Left renal pelvis (tissue), 4 donors: Measurements from ENCODE around the gene SPNS1. TPM values are rescaled to one million over a fixed set of nuclear protein-coding genes. Genes with fewer than 3 reads are reported as not detected.
"Not testable (repeated sequence)": the region's sequence is repeated elsewhere in the genome, so short reads cannot be mapped to it uniquely, and the experiment has no call there.

ENCODE experiments used
- DNase-seq, 4 donors: peaks; one replicate each; pipeline ENCODE4 v3.0.0-alpha.2; 2013; ENCODE audit warnings: low read depth in 4 of 4, low spot score in 3 of 4
- polyA plus RNA-seq, 4 donors: library from polyadenylated mRNA; unstranded; fragments of 120-200 nt; gene quantifications; one replicate each; pipeline ENCODE4 v1.2.1, GENCODE V29; 2013; ENCODE audit not compliant: insufficient read length in 4 of 4

Gene SPNS1
- polyA plus RNA-seq, 4 donors, result 27.3 to 57.9 (median 37.7) TPM

DNA sequence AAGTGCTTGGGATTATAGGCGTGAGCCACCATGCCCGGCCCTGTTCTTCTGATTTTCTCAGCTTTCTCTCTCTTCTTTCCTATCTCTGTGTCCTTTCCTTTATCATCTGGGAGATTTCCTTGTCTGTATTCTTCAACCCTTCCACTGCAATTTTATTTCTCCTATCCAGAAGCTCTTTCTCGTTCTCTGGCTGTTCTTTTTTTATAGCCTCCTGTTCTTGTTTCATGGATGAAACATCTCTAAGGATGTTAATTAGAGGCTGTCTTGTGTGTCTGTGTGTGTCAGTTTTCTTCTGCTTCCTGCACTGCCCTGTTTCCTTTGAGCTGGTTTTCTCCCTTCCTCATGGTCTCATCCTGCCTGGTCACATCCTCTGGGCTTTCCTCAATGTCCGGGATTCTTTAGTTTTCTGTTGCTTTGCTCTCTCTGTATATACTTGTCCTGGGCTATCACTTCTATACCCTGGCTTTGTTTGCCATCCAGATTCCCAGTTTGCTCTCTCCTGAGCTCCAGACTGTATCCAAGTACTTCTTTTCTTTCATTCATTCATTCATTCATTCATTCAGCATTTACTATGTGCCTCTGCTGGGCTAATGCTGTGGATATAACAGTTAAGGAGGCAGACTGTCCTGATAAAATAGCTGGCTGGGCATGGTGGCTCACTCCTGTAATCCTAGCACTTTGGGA, 12.7 kb downstream of the SPNS1 start:
- DNase-seq, result no peak

DNA sequence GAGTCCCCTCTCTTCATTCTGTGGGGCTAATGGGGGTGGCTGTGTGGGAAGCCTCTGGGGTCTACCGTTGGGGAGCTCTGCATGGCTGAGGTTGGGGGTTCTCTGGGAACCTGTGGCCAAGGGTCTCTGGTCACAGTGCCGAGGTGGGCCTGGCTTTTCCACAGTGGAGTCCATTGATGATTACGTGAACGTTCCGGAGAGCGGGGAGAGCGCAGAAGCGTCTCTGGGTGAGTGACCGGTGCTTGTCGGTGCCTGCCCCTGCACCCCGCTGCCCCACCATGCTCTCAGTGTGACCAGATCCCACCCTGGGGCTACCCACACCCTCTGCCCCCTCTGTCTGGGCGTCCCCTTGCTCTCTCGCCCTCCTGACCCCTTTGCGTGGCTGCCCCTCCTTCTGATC, 14.8 kb downstream of the SPNS1 start:
- no peak for DNase-seq

DNA sequence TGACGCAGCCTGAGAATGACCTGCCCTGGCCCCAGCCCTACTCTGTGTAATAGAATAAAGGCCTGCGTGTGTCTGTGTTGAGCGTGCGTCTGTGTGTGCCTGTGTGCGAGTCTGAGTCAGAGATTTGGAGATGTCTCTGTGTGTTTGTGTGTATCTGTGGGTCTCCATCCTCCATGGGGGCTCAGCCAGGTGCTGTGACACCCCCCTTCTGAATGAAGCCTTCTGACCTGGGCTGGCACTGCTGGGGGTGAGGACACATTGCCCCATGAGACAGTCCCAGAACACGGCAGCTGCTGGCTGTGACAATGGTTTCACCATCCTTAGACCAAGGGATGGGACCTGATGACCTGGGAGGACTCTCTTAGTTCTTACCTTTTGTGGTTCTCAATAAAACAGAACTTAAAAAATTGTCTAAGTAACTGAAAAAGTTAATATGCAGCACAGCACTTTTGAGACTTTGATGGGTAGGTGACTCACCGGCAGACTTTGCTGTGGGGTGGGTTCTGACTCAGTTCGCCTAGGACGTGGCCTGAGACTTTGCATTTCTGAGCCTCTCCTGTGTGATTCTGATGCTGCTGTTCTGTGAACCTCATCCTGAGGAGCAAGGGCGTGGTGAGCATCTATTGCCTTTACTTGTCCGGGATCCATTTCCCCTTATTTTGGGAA, 15.9 kb downstream of the SPNS1 start:
- DNase-seq, result no peak

DNA sequence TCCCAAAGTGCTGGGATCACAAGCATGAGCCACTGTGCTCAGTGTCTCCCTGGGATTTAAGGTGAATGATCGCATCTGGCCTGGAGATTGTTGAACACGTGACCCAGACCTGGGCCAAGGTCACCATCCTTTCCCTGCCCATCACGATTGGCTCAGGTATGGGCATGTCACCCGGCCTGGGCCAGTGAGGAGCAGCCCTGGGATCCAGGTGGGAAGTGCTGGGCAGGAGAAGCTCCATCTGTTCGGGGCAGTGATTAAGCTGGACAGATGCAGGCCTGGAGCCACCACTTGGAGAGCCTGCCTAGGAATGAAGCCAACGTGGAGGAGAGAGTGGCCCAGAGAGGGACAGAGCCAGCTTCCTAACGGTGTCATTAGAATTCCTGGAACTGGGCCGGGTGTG, 17.1 kb downstream of the SPNS1 start:
- DNase-seq, result no peak

DNA sequence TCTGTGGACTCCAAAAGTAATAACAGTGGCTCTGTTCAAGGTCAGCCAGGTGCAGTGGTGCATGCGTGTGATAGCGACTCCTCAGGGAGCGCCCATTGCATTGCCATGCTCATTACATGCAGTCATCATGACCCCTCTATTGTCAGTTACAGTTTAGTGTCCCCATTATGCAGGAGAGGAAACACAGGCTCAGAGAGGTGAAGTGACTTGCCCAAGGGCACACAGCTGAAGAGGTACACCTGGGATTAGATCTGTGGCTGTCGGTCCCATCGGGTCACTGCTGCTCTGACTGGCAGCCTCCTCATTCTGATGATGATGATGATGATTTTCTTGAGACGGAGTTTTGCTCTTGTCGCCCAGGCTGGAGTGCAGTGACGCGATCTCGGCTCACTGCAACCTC, 17.9 kb downstream of the SPNS1 start:
- DNase-seq, result no peak

DNA sequence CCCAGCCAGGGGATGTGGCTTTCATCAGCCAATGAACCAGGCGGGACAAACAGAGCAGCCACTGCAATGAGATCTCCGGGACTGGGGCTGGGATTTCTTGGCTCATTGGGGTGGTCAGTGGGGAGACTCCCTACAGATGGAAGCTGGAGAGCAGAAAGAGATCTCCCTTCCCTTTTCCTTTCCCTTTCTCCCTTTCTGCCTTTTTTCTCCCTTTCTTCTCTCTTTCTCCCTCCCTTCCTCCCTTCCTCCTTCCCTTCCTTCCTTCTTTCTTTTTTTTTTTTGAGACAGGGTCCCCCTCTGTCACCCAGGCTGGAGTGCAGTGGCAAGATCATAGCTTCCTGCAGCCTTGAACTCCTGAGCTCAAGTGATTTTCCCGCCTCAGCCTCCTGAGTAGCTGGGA, 24.3 kb downstream of the SPNS1 start:
- DNase-seq, result no peak

DNA sequence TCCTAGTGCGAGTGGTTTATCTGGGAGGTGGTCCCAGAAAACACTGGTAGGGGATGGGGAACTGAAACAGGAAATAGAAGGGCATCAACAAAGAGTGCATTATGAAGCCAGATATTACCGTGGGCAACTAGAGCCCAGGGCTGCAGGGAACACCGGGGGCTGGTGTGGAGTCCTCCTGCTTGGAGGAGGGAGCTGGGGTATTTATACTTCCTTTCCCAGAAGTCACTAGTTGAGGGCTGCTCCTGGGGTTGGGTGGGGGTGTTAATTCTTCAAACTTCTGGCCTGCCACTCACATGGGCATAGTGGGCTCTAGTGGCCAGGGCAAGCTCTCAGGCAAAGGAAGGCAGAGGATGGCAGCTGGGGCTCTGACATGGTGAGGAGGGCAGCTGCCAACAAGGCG, 25.0 kb downstream of the SPNS1 start:
- no peak for DNase-seq

DNA sequence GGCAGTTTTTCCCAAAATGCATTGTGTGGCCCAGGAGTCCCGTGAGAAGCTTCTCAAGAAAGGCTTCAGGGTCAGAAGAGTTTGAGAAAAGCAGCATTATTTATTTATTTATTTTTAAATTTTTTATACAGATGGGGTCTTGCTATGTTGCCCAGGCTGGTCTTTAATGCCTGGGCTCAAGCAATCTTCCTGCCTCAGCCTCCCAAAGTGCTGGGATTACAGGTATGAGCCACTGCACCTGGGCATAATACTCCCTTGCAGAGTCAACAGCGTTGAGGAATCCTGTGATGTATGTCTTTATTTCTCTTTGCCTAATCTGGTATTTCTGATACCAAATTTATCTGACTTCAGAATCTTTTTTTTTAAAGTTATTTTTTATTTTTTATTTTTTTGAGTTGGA, 25.4 kb downstream of the SPNS1 start:
- no peak for DNase-seq

DNA sequence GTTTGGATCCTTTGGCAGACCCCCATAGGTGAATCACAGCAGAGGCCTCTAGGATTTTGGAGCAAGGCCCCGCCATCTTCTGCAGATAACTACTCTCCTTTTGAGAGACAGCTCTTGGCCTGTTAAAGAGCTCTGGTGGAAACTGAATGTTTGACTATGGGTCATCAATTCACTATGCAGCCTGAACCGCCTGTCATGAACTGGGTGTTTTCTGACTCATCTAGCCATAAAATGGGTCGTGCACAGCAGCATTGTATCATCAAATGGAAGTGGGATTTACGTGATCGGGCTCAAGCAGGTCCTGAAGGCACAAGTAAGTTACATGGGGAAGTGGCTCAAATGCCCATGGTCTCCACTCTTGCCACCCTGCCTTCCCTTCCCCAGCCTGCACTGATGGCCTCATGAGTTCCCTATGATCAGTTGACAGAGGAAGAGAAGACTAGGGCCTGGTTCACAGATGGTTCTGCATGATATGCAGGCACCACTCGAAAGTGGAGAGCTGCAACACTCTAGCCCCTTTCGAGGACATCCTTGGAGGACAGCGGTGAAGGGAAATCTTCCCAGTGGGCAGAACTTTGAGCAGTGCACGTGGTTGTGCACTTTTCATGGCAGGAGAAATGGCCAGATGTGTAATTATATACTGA, 30.0 kb downstream of the SPNS1 start:
- DNase-seq, result not testable (repeated sequence)

DNA sequence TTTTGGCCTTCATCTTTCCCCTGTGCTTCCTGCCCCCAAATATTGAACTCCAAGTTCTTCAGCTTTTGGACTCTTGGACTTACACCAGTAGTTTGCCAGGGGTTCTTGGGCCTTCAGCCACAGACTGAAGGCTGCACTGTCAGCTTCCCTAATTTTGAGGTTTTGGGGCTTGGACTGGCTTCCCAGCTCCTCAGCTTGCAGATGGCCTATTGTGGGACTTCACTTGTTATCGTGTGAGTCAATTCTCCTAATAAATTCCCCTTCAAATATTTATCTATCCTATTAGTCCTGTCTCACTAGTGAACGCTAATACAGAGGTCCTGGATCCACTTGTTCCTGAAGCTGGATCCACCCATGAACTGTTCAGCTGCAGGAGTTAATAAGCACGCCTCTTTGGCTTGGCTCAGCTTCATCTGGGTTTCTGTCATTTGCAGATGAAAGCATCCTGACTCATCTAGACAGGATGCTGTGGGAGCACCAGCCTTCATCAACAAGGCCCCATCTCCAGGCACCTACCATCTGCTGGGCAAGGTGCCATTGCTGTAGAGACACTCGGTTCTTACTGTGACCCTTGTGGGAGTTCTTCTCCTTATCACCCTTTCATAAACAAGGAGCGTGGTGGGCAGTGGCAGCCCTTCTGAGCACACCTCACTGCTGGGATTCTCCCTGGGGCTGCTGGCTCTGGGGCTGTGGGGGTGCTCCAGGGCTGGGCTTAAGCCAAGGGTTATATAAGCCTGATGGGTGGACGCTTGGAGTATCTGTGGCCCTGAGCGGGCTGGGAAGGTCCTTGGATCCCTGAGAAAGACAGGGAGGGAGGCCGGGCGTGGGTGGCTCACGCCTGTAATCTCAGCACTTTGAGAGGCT, 33.4 kb downstream of the SPNS1 start:
- DNase-seq, result no peak

DNA sequence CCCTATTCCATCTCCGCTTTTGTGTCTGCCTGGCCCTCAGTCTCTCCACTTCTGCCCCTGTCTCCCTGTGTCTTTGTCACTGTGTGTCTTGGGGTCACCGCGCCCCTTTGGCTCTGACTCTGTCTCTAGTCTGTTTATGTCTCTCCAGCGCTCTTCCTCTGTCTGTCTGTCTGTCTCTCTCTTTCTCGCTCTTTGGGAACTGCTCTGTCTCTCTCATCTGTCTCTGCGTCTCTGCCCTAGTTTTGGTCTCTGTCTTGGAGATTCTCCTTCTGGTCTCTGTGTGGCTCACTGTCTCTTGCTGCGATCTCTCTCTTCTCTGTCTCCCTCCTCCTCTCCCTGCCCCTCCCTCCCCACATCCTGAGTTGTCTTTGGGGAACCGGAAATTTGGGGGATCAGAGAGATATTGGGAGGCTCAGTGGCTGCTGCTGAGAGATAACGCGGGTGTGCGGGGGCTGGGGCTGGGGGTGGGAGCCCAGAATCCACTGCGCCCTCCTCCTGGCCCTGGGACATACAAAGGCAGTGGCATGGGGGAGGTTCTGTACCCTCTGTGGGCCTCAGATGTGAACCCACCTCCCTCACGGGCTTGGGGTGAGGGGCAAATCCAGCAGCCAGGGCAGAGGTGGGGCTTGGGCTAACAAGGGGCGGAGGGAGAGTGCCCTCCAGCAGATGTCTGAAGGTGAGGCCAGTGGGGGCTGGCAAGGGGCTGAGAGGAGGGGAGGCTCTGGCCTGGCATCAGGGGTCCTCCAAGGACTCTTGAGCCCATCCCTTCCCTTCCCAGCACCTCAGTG, 34.7 kb downstream of the SPNS1 start:
- no peak for DNase-seq

DNA sequence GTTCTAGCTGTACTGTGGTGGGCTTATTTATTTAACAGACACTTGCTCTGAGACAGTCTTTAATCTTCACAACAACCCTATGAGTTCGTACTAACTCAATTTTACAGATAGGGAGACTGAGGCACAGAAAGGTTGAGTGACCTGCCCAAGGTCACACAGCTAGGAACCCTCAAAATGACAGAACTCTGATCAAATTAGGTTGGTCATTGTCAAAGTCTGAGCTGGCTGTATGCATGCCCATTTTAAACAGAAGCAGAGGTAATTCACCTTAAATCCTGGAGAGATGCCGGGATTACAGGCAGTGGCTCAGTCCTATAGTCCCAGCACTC, 35.2 kb downstream of the SPNS1 start:
- no peak for DNase-seq

DNA sequence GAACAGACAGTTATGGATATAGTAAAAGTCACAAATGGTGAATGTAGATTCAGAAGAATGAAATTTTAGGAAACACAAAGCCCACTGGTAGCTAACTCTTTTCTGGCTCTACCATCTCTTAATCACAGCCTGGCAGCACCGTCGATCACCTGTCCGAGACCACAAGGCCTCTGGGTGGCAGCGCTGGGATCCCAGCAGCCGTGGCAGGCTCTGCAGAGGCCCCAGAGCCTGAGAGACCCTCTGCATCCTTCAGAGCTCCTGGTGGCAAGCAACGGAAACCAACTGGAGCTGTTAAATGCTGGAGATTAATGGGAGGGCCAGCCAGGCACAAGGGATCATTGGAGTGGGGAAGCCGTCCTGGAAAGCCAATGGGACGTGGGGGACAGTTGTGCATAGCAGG, 36.5 kb downstream of the SPNS1 start:
- no peak for DNase-seq

DNA sequence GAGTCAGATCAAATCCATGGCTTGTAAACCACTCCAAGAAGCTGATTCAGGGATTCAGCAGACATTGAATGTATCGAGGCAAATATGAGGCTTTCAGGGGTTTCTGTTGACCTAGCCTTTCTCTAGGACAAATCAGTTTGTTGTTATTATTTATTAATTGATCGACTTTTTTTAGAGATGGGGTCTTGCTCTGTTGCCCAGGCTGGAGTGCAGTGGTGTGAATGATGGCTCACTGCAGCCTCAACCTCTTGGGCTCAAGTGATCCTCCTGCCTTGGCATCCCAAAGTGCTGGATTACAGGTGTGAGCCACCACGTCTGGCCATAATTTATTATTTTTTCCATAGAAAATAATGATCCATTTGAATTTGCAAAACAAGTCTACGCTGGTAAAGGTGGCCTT, 37.3 kb downstream of the SPNS1 start:
- DNase-seq, result no peak

DNA sequence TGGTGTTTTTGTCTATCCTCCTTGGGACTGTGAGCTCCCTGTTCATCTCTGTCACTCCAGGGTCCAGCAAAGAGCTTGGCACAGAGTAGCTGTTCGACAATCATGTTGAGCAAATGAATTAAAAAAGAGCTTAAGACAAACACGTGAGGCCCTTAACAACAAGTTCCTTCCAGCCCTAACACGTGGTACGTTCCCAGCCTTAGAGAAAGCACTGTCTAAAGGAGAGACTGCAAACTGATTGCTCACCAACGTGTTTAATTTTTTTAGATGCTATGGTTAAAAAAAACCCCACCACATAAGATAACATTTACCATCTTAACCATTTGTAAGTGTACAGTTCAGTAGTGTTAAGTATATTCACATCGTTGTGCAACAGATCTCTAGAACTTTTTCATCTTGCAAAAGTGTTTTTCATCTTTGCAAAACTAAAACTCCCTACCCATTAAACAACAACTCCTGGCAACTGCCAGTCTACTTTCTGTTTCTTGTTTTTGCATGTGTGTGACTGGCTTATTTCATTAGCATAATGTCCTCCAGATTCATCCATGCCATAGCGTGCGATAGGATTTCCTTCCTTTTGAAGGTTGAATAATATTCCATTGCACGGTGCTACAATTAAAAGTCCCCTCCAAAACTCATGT, 38.5 kb downstream of the SPNS1 start:
- DNase-seq, result no peak

DNA sequence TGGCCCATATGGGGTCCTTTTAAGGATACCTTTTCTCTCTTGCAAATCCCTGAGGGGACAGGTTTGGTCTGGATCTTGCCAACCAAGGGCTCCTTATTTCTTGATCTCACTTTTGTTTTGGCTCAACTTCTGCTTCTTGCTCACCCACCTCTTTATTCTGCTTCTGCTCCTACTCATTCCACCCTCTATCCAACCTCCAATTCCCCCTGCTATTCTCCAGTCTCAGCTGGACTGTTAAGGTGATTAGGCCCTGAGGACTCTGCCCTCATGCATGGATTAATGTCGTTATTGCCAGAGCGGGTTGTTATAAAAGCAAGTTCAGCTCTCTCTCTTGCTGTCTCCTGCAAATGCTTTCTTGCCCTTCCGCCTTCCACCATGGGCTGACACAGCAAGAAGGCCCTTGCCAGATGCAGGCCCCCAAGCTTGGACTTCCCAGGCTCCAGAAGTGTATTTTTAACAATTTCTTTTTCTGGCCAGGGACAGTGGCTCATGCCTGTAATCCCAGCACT, 40.0 kb downstream of the SPNS1 start:
- no peak for DNase-seq

DNA sequence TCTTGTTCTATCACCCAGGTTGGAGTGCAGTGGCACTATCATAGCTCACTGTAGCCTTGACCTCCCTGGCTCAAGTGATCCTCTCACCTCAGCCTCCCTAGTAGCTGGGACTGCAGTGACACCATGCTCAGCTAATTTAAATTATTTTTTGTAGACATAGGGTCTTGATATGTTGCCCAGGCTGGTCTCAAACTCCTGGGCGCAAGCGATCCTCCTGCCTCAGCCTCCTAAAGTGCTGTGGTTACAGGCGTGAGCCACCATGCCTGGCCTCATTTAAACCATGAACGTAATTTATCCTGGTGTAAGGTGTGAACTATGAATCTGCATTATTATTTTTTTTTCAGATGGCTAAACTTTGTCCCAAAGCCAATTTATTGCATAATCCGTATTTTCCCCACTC, 47.6 kb downstream of the SPNS1 start:
- no peak for DNase-seq

DNA sequence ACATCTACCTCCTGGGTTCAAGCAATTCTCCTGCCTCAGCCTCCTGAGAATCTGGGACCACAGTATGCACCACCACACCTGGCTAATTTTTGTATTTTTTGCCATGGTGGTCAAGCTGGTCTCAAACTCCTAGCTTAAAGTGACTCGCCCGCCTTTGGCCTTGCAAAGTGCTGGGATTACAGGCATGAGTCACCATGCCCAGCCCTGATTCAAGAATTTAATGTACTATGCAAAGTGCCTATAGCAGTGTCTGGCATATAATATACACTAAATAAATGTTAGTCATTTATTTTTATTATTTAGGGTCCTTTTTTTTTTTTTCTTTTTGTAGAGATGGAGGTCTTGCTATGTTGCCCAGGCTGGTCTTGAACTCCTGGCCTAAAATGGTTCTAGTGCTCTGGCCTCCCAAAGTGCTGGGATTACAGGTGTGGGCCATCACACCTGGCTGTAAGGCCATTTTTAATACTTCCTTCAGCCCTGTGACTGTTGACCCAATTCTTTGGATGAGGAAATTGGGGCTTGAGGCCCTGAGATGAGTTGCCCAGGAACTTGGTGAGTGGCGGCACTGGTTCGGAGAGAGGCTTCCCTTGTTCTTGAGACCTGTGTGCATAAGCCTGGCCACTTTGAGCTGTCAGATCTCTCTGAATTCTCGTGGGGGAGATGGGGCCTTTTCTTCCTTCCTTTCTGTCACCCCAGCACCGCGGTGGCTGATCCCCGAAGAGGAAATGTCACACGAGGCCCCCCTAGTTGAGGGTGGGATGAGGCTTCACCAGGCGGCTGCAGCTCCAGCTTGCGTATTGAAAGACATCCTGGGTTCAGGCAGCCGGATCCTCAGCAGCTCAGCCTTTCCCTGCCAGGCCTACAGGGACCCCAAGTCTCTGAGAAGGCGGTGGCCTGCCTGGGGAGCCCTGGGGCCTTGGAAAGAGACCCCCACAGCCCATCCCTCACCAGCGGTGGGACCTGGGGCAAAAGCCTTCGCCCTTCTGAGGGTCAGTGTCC, 49.0 kb downstream of the SPNS1 start:
- DNase-seq, result no peak

DNA sequence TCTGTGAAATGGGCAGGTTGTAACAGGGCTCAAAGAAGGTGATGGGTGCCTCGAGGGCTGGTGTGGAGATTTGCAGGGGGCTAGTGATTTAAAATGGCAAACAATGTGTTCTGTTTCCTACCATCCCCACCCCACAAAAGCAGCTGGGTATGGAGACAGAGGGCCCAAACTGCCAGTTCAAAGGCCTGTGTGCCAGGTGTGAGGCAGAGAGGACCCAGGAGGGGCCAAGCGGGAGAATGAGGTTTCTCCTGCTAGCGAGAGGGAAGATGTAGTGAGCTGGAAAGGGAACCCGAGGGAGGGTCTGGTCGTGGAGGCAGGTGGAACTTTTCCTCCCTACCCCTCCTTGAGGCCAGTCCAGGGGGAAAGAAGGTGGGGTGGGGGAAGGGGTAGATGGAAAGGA, 49.7 kb downstream of the SPNS1 start:
- no peak for DNase-seq
